Measurements from ENCODE around the gene CLIC5. TPM values are rescaled to one million over a fixed set of nuclear protein-coding genes. Genes with fewer than 3 reads are reported as not detected.
A peak's percentile ranks its signal among the peaks of the same experiment; 100 is the strongest.

Gene CLIC5
- total RNA-seq, 4 donors from 2014 or later: 78.6 to 97.0 (median 91.7) TPM

DNA sequence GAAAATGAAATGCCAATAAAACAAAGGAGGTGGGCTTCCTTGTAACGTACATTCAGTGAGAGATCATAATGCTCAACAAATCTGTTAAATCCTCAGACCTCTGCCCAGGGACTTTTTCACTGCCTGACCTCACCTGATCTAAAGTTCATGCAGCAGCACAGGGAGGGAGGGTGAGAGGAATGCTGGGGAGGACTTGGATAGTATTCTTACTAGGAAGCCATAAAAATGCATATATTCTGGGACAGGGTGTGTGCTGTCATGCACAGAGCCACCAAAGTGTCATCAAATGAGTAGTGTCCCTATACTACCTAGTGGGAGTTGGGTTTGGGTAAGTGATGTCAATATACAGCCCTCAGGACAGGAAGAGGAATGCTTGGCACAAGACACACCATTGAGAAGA is 32.6 kb downstream of the CLIC5 start:
- in situ Hi-C loops (cut with MboI; ENCODE audit: low sequenced_read_pairs in 4 of 4): no loop called here
- TF ChIP-seq, protein P1, sequence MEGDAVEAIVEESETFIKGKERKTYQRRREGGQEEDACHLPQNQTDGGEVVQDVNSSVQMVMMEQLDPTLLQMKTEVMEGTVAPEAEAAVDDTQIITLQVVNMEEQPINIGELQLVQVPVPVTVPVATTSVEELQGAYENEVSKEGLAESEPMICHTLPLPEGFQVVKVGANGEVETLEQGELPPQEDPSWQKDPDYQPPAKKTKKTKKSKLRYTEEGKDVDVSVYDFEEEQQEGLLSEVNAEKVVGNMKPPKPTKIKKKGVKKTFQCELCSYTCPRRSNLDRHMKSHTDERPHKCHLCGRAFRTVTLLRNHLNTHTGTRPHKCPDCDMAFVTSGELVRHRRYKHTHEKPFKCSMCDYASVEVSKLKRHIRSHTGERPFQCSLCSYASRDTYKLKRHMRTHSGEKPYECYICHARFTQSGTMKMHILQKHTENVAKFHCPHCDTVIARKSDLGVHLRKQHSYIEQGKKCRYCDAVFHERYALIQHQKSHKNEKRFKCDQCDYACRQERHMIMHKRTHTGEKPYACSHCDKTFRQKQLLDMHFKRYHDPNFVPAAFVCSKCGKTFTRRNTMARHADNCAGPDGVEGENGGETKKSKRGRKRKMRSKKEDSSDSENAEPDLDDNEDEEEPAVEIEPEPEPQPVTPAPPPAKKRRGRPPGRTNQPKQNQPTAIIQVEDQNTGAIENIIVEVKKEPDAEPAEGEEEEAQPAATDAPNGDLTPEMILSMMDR (IDR thresholded peaks at IDR 0.05 in 4 of 5, conservative IDR thresholded peaks at IDR 0.05 in 1 of 5): no peak
- no peak for TF ChIP-seq POLR2A (IDR thresholded peaks at IDR 0.05)
- H3K4me1 ChIP-seq: peaks cover 77 to 95% of the 10 kb centered on the region in 2 donors
- intact Hi-C loops (cut with DNase I; ENCODE audit: low total_unique reads): no loop called here
- no peak overlapping the region for H3K4me3 ChIP-seq
- H3K36me3 ChIP-seq: no peaks in the 10 kb centered on the region
- ATAC-seq (no peak), DNase-seq (no peak)
- H3K9me3 ChIP-seq: no peaks in the 10 kb centered on the region
- H3K27ac ChIP-seq: peak overlapping the region; percentile 89 to 94 (median 90)
- H3K27me3 ChIP-seq: no peaks in the 10 kb centered on the region

DNA sequence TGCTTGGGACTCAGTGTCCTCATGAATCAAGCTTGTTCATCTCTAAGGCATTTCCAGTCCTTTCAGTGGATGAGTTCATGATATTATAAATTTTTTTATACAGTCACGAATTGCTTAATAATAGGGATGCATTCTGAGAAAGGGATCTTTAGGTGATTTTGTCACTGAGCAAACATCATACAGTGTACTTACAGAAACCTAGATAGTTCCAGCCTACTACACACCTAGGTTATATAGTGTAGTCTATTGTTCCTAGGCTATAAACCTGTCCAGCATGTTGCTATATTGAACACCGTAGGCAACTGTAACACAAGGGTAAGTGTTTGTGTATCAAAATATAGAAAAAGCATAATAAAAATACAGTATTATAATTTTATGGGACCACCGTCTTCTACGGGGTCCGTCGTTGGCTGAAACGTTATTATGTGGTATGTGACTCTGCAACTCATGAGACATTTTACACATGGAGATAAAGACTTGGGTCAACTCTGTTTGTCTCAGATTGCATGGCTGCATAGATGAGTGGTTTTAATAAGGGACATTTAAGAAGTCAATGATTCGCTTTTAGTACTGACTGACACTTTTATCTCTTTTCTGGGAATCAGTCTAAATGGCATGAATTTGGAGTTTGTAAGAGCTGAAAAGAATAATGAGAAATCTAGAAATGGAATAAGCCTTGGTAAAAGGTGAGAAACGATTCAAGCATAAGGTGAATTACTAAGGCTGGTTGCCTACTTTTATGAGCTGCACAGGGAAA is 33.2 kb downstream of the CLIC5 start:
- Histone ChIP-seq H3K9me3 (no peaks in the 10 kb centered on the region), H3K27me3 (no peaks in the 10 kb centered on the region), H3K4me1 (peaks cover 76 to 94% of the 10 kb centered on the region in 2 donors), H3K4me3 (no peak overlapping the region), H3K36me3 (no peaks in the 10 kb centered on the region), H3K27ac (peak overlapping the region in 3 of 4 donors; percentile 89 to 94 (median 91))
- no peak for ATAC-seq
- DNase-seq: no peak
- in situ Hi-C loops (cut with MboI; ENCODE audit: low sequenced_read_pairs in 4 of 4): no loop called here
- intact Hi-C loops (cut with DNase I; ENCODE audit: low total_unique reads): no loop called here
- TF ChIP-seq, protein P1 (IDR thresholded peaks at IDR 0.05 in 4 of 5, conservative IDR thresholded peaks at IDR 0.05 in 1 of 5): no peak
- no peak for TF ChIP-seq POLR2A (IDR thresholded peaks at IDR 0.05)

DNA sequence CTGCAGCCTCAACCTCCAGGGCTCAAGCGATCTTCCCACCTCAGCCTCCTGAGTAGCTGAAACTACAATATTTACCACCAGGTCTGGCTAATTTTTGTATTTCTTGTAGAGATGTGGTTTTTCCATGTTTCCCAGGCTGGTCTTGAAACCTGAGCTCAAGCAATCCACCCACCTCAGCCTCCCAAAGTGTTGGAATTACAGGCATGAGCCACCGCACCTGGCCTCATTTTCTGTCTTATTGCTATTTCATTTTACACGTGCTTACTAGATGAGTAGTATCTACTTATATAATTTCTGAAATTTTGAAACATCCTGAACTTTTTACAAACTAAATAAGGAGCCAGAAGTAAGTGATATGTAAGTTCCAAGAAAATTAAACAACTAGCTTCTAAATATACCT is 34.6 kb downstream of the CLIC5 start:
- DNase-seq: no peak
- Histone ChIP-seq H3K9me3 (no peaks in the 10 kb centered on the region), H3K27me3 (no peaks in the 10 kb centered on the region), H3K4me1 (peaks cover 67 to 90% of the 10 kb centered on the region in 2 donors), H3K27ac (peak overlapping the region in 2 of 4 donors; percentile 2 to 17), H3K4me3 (no peak overlapping the region), H3K36me3 (no peaks in the 10 kb centered on the region)
- no peak for TF ChIP-seq POLR2A (IDR thresholded peaks at IDR 0.05)
- in situ Hi-C loops (cut with MboI; ENCODE audit: low sequenced_read_pairs in 4 of 4) (no loop called here), intact Hi-C loops (cut with DNase I; ENCODE audit: low total_unique reads) (no loop called here)
- no peak for ATAC-seq

DNA sequence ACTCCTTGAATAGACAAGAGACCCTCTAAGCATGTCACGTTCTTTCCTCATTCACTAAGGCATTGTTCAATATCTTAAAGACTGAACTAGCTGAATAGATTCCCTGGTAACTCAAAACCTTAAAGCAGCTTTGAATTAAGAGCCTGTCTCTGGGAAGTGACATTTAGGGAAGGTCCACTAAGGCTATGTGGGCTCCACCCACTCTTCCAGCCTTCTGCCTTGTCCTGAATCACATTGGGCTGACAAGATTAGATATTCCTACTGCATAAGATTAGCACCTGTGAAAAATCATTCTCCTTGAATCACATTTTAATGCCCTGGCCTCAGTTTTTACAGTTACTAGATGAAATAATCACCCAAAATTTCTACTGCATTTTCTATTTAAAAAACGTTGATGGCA is 36.3 kb downstream of the CLIC5 start:
- DNase-seq (no peak), ATAC-seq (peak in 1 of 2 donors; percentile 44)
- no peaks in the 10 kb centered on the region for H3K27me3 ChIP-seq
- peak overlapping the region; percentile 27 to 62 (median 36) for H3K27ac ChIP-seq
- in situ Hi-C loops (cut with MboI; ENCODE audit: low sequenced_read_pairs in 4 of 4) (no loop called here), intact Hi-C loops (cut with DNase I; ENCODE audit: low total_unique reads) (no loop called here)
- no peaks in the 10 kb centered on the region for H3K36me3 ChIP-seq
- TF ChIP-seq, protein P1 (IDR thresholded peaks at IDR 0.05 in 4 of 5, conservative IDR thresholded peaks at IDR 0.05 in 1 of 5): no peak
- TF ChIP-seq POLR2A (IDR thresholded peaks at IDR 0.05): no peak
- peaks cover 62 to 84% of the 10 kb centered on the region in 2 donors for H3K4me1 ChIP-seq
- no peak overlapping the region for H3K4me3 ChIP-seq
- H3K9me3 ChIP-seq: no peaks in the 10 kb centered on the region

DNA sequence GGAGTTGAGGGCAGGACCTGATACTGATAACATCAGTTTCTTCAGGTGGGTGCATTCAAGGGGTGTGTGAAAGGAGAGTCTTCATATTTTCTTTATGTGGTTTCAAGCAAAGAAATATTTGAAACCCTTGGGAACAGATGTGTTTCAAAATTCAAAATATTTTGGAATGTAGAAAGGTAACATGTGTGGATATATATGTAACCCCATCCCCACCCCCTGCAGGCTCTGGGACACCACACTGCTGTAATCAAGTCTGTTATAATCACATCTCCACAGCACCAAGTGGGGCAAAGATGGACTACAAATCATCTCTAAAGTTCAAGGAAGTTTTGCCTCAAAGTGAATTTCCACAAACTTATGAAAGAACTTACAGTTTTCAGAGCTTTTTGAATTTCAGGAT is 41.1 kb downstream of the CLIC5 start:
- no peak for TF ChIP-seq POLR2A (IDR thresholded peaks at IDR 0.05)
- TF ChIP-seq, protein P1 (IDR thresholded peaks at IDR 0.05 in 4 of 5, conservative IDR thresholded peaks at IDR 0.05 in 1 of 5): no peak
- peak overlapping the region; percentile 22 to 65 (median 56) for H3K27ac ChIP-seq
- H3K27me3 ChIP-seq: no peaks in the 10 kb centered on the region
- H3K4me3 ChIP-seq: no peak overlapping the region
- H3K36me3 ChIP-seq: no peaks in the 10 kb centered on the region
- H3K9me3 ChIP-seq: no peaks in the 10 kb centered on the region
- in situ Hi-C loops (cut with MboI; ENCODE audit: low sequenced_read_pairs in 4 of 4) (no loop called here), intact Hi-C loops (cut with DNase I; ENCODE audit: low total_unique reads) (no loop called here)
- peaks cover 67 to 84% of the 10 kb centered on the region in 2 donors for H3K4me1 ChIP-seq
- ATAC-seq (no peak), DNase-seq (no peak)
